WTC11 (cell line): ENCODE results near the gene BCL2L1. TPM values are rescaled to one million over a fixed set of nuclear protein-coding genes. Genes with fewer than 3 reads are reported as not detected.
A peak's percentile ranks its signal among the peaks of the same experiment; 100 is the strongest.

Experiments used
- ATAC-seq: fragments of 200-7000 bp; cut with Tn5 transposase; 2 replicates; pipeline ENCODE4 v1.10.0; 2021; ENCODE audit warnings: mild to moderate bottlenecking, moderate library complexity
- CTCF ChIA-PET: fragments of 300-600 bp; sonication (Branson Sonifier 250); formaldehyde crosslinking; loops from one replicate; lab custom pipeline; 2021; ENCODE audit warnings: antibody characterized with exemption; lab: Charles Lee
- POLR2A ChIA-PET: fragments of 350-600 bp; sonication (Branson Sonifier 250); formaldehyde crosslinking; loops from one replicate; lab custom pipeline; 2021; ENCODE audit warnings: antibody characterized with exemption; lab: Charles Lee
- DNase-seq: peaks from one replicate; pipeline ENCODE4 v3.0.0; 2021; ENCODE audit warnings: low spot score
- H3K27ac Mint-ChIP-seq: 2 replicates; pipeline ENCODE4 v1.8.0; 2021; ENCODE audit warnings: mixed read lengths
- H3K27me3 Mint-ChIP-seq: 2 replicates; pipeline ENCODE4 v1.8.0; 2021; ENCODE audit warnings: low read depth, mild to moderate bottlenecking, moderate library complexity, mixed read lengths
- H3K36me3 Mint-ChIP-seq: 2 replicates; pipeline ENCODE4 v1.8.0; 2021; ENCODE audit warnings: mixed read lengths
- H3K4me1 Mint-ChIP-seq: 2 replicates; pipeline ENCODE4 v1.8.0; 2022; ENCODE audit warnings: mixed read lengths
- H3K4me3 Mint-ChIP-seq: 2 replicates; pipeline ENCODE4 v1.8.0; 2021; ENCODE audit warnings: mild to moderate bottlenecking, moderate library complexity, mixed read lengths
- H3K9me3 Mint-ChIP-seq: 2 replicates; pipeline ENCODE4 v1.8.0; 2021; ENCODE audit warnings: mixed read lengths
- CREM ChIP-seq: sonication (generic); formaldehyde crosslinking; IDR thresholded peaks from 2 replicates; pipeline ENCODE4 v1.8.1; 2022; ENCODE audit warnings: mild to moderate bottlenecking, missing genetic modification reagents, moderate library complexity
- ESRRA ChIP-seq: sonication (generic); formaldehyde crosslinking; IDR thresholded peaks from 2 replicates; pipeline ENCODE4 v1.8.1; 2022; ENCODE audit warnings: mild to moderate bottlenecking, missing genetic modification reagents, borderline replicate concordance
- FOXJ3 ChIP-seq: sonication (generic); formaldehyde crosslinking; IDR thresholded peaks from 2 replicates; pipeline ENCODE4 v1.9.0; 2021; ENCODE audit warnings: missing genetic modification reagents, mild to moderate bottlenecking, borderline replicate concordance
- IRF2 ChIP-seq: sonication (generic); formaldehyde crosslinking; IDR thresholded peaks from 2 replicates; pipeline ENCODE4 v1.8.0; 2022; ENCODE audit warnings: low read depth, missing genetic modification reagents, borderline replicate concordance
- NFATC4 ChIP-seq: fragments of 250-450 bp; sonication (Bioruptor Pico); IDR thresholded peaks from 2 replicates; pipeline ENCODE4 v1.9.0; 2021; ENCODE audit warnings: mild to moderate bottlenecking
- NFYB ChIP-seq: sonication (generic); formaldehyde crosslinking; conservative IDR thresholded peaks from 2 replicates; pipeline ENCODE4 v1.8.0; 2022; ENCODE audit warnings: low read depth, missing genetic modification reagents
- PRRX2 ChIP-seq: fragments of 250-450 bp; sonication (Bioruptor Pico); IDR thresholded peaks from 2 replicates; pipeline ENCODE4 v1.8.0; 2021; ENCODE audit warnings: mild to moderate bottlenecking
- RORB ChIP-seq: fragments of 250-450 bp; sonication (Bioruptor Pico); IDR thresholded peaks from 2 replicates; pipeline ENCODE4 v1.9.0; 2021; ENCODE audit warnings: mild to moderate bottlenecking
- SOX15 ChIP-seq: fragments of 250-450 bp; sonication (Bioruptor Pico); IDR thresholded peaks from 2 replicates; pipeline ENCODE4 v1.9.0; 2021; ENCODE audit warnings: mild to moderate bottlenecking
- ZNF121 ChIP-seq: sonication (generic); formaldehyde crosslinking; IDR thresholded peaks from 2 replicates; pipeline ENCODE4 v1.8.0; 2023; ENCODE audit warnings: missing genetic modification reagents
- ZNF232 ChIP-seq: sonication (generic); formaldehyde crosslinking; IDR thresholded peaks from 2 replicates; pipeline ENCODE4 v1.8.0; 2022; ENCODE audit warnings: mild to moderate bottlenecking, missing genetic modification reagents
- ZNF263 ChIP-seq: sonication (generic); formaldehyde crosslinking; IDR thresholded peaks from 2 replicates; pipeline ENCODE4 v1.8.1; 2022; ENCODE audit warnings: low read depth, mild to moderate bottlenecking, moderate library complexity, missing genetic modification reagents
- ZNF396 ChIP-seq: fragments of 250-450 bp; sonication (Bioruptor Pico); IDR thresholded peaks from 2 replicates; pipeline ENCODE4 v1.8.0; 2021; ENCODE audit warnings: mild to moderate bottlenecking, moderate library complexity, borderline replicate concordance
- total RNA-seq: library from RNA; stranded (reverse); gene quantifications from 3 replicates; pipeline ENCODE4 v1.2.3, GENCODE V29; 2021
- TF ChIP-seq, protein P1 (sequence below): sonication (generic); formaldehyde crosslinking; IDR thresholded peaks from 2 replicates; pipeline ENCODE4 v1.8.0; 2022; ENCODE audit warnings: mild to moderate bottlenecking, missing genetic modification reagents
- TF ChIP-seq, protein P2 (sequence below): fragments of 200-600 bp; IDR thresholded peaks from 2 replicates; pipeline ENCODE4 v1.8.0; 2022; ENCODE audit warnings: antibody characterized with exemption
- TF ChIP-seq, protein P3 (sequence below): fragments of 250-450 bp; sonication (Bioruptor Pico); IDR thresholded peaks from 2 replicates; pipeline ENCODE4 v1.9.0; 2021; ENCODE audit warnings: mild to moderate bottlenecking, borderline replicate concordance
- TF ChIP-seq, protein P4 (sequence below): sonication (generic); formaldehyde crosslinking; IDR thresholded peaks from 2 replicates; pipeline ENCODE4 v1.8.1; 2023; ENCODE audit warnings: mild to moderate bottlenecking, missing genetic modification reagents, moderate library complexity
- TF ChIP-seq, protein P5 (sequence below): sonication (generic); formaldehyde crosslinking; IDR thresholded peaks from 2 replicates; pipeline ENCODE4 v1.8.1; 2023; ENCODE audit warnings: mild to moderate bottlenecking, missing genetic modification reagents
- TF ChIP-seq, protein P6 (sequence below): sonication (generic); formaldehyde crosslinking; IDR thresholded peaks from 2 replicates; pipeline ENCODE4 v1.8.1; 2023; ENCODE audit warnings: mild to moderate bottlenecking, moderate library complexity, missing genetic modification reagents

BCL2L1 gene
- total RNA-seq, 1 experiment from 2014 or later = 62.0 TPM

DNA sequence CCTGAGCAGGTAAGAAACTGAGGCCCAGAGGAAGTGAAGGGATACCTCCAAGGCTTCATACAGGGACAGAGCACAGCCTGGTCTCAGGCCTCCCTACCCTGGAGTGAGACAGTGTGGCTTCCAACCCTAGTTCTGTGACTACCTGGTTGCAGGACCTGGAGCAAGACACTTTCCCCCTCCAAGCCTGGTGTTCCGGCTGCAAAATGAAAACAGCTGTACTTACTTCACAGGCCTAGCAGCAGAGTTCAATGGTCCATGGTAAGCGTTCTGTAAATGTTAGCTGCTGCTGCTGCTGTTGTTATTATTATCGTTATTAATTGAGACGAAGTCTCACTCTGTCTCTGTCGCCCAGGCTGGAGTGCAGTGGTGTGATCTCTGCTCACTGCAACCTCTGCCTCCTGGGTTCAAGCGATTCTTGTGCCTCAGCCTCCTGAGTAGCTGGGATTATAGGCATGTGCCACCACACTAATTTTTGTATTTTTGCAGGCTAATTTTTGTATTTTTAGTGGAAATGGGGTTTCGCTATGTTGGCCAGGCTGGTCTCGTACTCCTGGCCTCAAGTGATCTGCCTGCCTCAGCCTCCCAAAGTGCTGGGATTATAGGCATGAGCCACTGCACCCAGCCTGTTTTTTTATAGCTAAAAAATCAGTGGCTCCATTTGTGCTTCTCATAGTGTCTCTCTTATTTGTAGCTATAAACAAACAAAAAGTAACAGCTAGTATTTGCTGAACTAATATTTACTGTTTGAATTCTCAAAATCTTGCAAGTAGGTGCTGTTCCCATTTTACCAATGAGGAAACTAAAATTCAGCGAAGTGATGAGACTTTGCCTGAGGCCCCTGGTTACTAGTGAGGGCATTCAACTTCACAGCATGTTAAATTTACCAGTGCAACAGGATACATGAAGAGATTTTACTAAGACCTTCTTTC, 43.0 kb downstream of the BCL2L1 start (continued):
- no peak for TF ChIP-seq NFATC4 (CRISPR knock-in tag)
- TF ChIP-seq, protein P1, sequence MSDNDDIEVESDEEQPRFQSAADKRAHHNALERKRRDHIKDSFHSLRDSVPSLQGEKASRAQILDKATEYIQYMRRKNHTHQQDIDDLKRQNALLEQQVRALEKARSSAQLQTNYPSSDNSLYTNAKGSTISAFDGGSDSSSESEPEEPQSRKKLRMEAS (CRISPR knock-in tag) = no peak
- TF ChIP-seq IRF2 (CRISPR knock-in tag) = no peak
- TF ChIP-seq RORB (CRISPR knock-in tag) = no peak
- TF ChIP-seq, protein P2, sequence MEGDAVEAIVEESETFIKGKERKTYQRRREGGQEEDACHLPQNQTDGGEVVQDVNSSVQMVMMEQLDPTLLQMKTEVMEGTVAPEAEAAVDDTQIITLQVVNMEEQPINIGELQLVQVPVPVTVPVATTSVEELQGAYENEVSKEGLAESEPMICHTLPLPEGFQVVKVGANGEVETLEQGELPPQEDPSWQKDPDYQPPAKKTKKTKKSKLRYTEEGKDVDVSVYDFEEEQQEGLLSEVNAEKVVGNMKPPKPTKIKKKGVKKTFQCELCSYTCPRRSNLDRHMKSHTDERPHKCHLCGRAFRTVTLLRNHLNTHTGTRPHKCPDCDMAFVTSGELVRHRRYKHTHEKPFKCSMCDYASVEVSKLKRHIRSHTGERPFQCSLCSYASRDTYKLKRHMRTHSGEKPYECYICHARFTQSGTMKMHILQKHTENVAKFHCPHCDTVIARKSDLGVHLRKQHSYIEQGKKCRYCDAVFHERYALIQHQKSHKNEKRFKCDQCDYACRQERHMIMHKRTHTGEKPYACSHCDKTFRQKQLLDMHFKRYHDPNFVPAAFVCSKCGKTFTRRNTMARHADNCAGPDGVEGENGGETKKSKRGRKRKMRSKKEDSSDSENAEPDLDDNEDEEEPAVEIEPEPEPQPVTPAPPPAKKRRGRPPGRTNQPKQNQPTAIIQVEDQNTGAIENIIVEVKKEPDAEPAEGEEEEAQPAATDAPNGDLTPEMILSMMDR = no peak
- no peak for TF ChIP-seq SOX15 (CRISPR knock-in tag)
- TF ChIP-seq ZNF396 (CRISPR knock-in tag) = no peak
- TF ChIP-seq, all 79 proteins: peak for 0

DNA sequence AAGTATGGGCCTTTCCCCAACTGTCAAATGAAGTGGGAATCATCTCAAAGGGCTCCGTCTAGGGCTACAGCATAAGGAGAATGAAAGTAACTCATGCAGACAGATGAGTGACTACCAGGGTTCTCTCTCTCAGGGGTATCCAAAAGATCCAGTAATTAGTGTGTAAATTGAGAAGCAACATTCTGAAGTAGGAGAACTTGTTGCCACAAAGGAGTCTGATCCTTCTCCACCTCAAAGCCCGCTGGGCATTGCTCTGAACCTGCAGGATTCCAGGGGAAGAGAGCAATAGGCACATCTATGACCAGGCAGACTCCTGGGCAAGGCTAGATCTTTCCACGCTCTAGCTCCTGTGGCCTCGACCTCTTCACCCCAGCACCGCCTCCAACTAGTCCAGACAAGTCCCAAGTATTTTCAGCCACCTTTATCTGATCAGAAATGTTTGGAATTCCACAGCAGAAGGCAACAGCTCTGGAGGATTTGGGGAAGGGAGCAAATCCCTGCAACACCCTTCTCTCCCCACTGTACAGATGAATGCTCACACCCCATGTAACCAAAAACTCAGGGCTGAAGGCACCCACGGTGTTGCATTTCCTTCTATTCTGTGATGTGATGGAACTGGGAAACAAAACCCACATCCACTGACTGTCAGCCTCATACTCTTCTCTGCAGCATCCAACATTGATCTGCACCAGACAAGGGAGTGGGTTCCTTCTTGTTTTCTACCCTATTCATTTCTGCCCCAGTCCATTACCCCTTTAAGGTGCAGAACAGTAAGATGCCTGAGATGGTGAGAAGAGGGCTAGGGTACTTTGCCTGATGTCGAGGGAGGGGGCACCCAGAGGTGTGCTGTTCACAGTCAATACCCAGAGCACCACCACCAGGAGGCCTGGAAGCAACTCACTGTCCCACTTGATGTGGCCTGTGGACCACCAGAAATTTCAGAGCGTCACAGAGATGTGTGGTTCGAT, 44.0 kb downstream of the BCL2L1 start:
- ChIA-PET POLR2A (no interaction called here), CTCF (interaction anchor here (0.6 to 6.3 kb wide), 5 partner anchors 17 to 121 kb away, joined by 3 to 49 read pairs (median 3); partner anchors contain the start of gene BCL2L1)
- peaks cover 9% of the 10 kb centered on the region; the same call in 1 of the 2 replicates for H3K36me3 Mint-ChIP-seq
- no peaks in the 10 kb centered on the region for H3K9me3 Mint-ChIP-seq
- H3K4me1 Mint-ChIP-seq = peaks cover 44% of the 10 kb centered on the region
- TF ChIP-seq ZNF232 (CRISPR knock-in tag) (no peak), ZNF263 (CRISPR knock-in tag) (no peak)
- no peak overlapping the region for H3K4me3 Mint-ChIP-seq
- ATAC-seq (peak; percentile 55), DNase-seq (no peak)
- no peaks in the 10 kb centered on the region for H3K27me3 Mint-ChIP-seq
- peak overlapping the region; percentile 73 for H3K27ac Mint-ChIP-seq

DNA sequence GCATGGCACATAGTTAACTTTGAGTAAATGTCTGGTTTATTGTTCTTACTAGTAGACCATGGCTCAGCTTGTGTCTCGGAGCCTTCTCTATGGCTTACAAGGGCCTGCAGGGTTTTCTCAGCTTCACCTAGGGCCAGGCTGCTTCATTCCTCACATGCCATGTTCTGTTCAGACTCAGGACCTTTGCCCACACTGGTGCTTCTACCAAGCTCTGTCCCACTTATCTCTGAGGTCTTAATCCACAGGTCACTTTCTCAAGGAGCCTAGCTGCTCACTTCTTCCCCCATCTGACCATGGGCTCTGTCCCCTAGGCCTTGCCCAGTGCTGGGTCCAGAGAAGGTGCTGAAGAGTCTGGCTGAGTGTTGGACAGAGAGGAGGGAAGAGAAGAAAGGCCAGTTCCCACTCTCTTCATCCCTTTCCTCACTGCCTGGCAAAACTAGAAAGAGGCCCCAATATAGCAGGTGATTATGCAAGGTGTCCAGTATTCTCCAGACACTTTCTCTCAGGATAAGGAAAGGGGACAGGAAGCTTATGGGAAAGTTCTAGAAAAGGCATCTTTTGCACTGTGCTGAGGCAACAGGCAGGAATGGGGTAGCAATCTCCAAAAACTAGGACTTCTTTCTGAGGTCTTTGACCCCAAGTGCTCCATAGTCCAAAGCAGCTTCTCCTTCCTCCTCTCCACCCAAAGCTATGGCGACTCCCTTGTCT, 45.0 kb downstream of the BCL2L1 start:
- POLR2A ChIA-PET = no interaction called here
- H3K4me3 Mint-ChIP-seq = no peak overlapping the region
- H3K36me3 Mint-ChIP-seq = peaks cover 9% of the 10 kb centered on the region; the same call in 1 of the 2 replicates
- H3K4me1 Mint-ChIP-seq = peaks cover 41% of the 10 kb centered on the region
- peak overlapping the region; percentile 73 for H3K27ac Mint-ChIP-seq
- no peak for DNase-seq
- CTCF ChIA-PET = interaction anchor here (0.6 to 6.3 kb wide), 6 partner anchors 16 to 120 kb away, joined by 3 to 49 read pairs (median 3); partner anchors contain the start of gene BCL2L1
- ATAC-seq = no peak
- H3K9me3 Mint-ChIP-seq = no peaks in the 10 kb centered on the region
- no peaks in the 10 kb centered on the region for H3K27me3 Mint-ChIP-seq
- TF ChIP-seq, protein P3, sequence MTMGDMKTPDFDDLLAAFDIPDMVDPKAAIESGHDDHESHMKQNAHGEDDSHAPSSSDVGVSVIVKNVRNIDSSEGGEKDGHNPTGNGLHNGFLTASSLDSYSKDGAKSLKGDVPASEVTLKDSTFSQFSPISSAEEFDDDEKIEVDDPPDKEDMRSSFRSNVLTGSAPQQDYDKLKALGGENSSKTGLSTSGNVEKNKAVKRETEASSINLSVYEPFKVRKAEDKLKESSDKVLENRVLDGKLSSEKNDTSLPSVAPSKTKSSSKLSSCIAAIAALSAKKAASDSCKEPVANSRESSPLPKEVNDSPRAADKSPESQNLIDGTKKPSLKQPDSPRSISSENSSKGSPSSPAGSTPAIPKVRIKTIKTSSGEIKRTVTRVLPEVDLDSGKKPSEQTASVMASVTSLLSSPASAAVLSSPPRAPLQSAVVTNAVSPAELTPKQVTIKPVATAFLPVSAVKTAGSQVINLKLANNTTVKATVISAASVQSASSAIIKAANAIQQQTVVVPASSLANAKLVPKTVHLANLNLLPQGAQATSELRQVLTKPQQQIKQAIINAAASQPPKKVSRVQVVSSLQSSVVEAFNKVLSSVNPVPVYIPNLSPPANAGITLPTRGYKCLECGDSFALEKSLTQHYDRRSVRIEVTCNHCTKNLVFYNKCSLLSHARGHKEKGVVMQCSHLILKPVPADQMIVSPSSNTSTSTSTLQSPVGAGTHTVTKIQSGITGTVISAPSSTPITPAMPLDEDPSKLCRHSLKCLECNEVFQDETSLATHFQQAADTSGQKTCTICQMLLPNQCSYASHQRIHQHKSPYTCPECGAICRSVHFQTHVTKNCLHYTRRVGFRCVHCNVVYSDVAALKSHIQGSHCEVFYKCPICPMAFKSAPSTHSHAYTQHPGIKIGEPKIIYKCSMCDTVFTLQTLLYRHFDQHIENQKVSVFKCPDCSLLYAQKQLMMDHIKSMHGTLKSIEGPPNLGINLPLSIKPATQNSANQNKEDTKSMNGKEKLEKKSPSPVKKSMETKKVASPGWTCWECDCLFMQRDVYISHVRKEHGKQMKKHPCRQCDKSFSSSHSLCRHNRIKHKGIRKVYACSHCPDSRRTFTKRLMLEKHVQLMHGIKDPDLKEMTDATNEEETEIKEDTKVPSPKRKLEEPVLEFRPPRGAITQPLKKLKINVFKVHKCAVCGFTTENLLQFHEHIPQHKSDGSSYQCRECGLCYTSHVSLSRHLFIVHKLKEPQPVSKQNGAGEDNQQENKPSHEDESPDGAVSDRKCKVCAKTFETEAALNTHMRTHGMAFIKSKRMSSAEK (CRISPR knock-in tag) = no peak
- no peak for TF ChIP-seq ESRRA (CRISPR knock-in tag)
- TF ChIP-seq, protein P4, sequence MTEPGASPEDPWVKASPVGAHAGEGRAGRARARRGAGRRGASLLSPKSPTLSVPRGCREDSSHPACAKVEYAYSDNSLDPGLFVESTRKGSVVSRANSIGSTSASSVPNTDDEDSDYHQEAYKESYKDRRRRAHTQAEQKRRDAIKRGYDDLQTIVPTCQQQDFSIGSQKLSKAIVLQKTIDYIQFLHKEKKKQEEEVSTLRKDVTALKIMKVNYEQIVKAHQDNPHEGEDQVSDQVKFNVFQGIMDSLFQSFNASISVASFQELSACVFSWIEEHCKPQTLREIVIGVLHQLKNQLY (CRISPR knock-in tag) = no peak
- TF ChIP-seq PRRX2 = no peak
- no peak for TF ChIP-seq ZNF121
- TF ChIP-seq, protein P5, sequence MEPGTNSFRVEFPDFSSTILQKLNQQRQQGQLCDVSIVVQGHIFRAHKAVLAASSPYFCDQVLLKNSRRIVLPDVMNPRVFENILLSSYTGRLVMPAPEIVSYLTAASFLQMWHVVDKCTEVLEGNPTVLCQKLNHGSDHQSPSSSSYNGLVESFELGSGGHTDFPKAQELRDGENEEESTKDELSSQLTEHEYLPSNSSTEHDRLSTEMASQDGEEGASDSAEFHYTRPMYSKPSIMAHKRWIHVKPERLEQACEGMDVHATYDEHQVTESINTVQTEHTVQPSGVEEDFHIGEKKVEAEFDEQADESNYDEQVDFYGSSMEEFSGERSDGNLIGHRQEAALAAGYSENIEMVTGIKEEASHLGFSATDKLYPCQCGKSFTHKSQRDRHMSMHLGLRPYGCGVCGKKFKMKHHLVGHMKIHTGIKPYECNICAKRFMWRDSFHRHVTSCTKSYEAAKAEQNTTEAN = no peak
- no peak for TF ChIP-seq NFYB
- TF ChIP-seq, protein P6, sequence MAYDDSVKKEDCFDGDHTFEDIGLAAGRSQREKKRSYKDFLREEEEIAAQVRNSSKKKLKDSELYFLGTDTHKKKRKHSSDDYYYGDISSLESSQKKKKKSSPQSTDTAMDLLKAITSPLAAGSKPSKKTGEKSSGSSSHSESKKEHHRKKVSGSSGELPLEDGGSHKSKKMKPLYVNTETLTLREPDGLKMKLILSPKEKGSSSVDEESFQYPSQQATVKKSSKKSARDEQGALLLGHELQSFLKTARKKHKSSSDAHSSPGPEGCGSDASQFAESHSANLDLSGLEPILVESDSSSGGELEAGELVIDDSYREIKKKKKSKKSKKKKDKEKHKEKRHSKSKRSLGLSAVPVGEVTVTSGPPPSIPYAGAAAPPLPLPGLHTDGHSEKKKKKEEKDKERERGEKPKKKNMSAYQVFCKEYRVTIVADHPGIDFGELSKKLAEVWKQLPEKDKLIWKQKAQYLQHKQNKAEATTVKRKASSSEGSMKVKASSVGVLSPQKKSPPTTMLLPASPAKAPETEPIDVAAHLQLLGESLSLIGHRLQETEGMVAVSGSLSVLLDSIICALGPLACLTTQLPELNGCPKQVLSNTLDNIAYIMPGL (CRISPR knock-in tag) = no peak
- TF ChIP-seq FOXJ3 (CRISPR knock-in tag) = no peak
- no peak for TF ChIP-seq CREM (CRISPR knock-in tag)
